MM.1S (cell line): ENCODE measurements around the gene KCNJ15.

Experiments used
- DNase-seq: peaks from one replicate; pipeline ENCODE4 v3.0.0-alpha.2; 2015
- H2AFZ ChIP-seq: fragments of 300-600 bp; sonication (generic); 2 replicates; pipeline ENCODE4 v1.6.0; 2016; ENCODE audit warnings: antibody characterized with exemption, low read length
- H3F3A ChIP-seq: fragments of 300-600 bp; sonication (generic); 2 replicates; pipeline ENCODE4 v1.6.1; 2016; ENCODE audit warnings: mild to moderate bottlenecking, antibody characterized with exemption, low read length, moderate library complexity, mixed read lengths; ENCODE audit not compliant: insufficient read depth
- H3K27ac ChIP-seq: fragments of 300-600 bp; sonication (generic); 2 replicates; pipeline ENCODE4 v1.5.1; 2016; ENCODE audit warnings: mild to moderate bottlenecking, low read length
- H3K27me3 ChIP-seq: fragments of 300-600 bp; sonication (generic); replicated peaks from 2 replicates; pipeline ENCODE4 v1.6.0; 2016; ENCODE audit warnings: low read length; ENCODE audit not compliant: insufficient read depth
- H3K36me3 ChIP-seq: fragments of 300-600 bp; sonication (generic); replicated peaks from 2 replicates; pipeline ENCODE4 v1.6.1; 2016; ENCODE audit warnings: mild to moderate bottlenecking, low read length, mixed read lengths; ENCODE audit not compliant: insufficient read depth
- H3K4me1 ChIP-seq: fragments of 300-600 bp; sonication (generic); 2 replicates; pipeline ENCODE4 v1.6.1; 2016; ENCODE audit warnings: low read length, mixed read lengths
- H3K4me2 ChIP-seq: fragments of 300-600 bp; sonication (generic); 2 replicates; pipeline ENCODE4 v1.6.0; 2016; ENCODE audit warnings: low read depth, low read length
- H3K4me3 ChIP-seq: fragments of 300-600 bp; sonication (generic); 2 replicates; pipeline ENCODE4 v1.5.1; 2016; ENCODE audit warnings: low read length, mixed read lengths
- H3K79me2 ChIP-seq: fragments of 300-600 bp; sonication (generic); 2 replicates; pipeline ENCODE4 v1.6.1; 2016; ENCODE audit warnings: mixed run types, low read length, mixed read lengths
- H3K9ac ChIP-seq: fragments of 300-600 bp; sonication (generic); 2 replicates; pipeline ENCODE4 v1.6.1; 2016; ENCODE audit warnings: low read length, mixed read lengths
- H3K9me2 ChIP-seq: fragments of 300-600 bp; sonication (generic); replicated peaks from 2 replicates; pipeline ENCODE4 v1.6.1; 2016; ENCODE audit warnings: mild to moderate bottlenecking, low read length, mixed read lengths; ENCODE audit not compliant: insufficient read depth
- H3K9me3 ChIP-seq: fragments of 300-600 bp; sonication (generic); replicated peaks from 2 replicates; pipeline ENCODE4 v1.6.1; 2016; ENCODE audit warnings: mild to moderate bottlenecking, low read length, mixed read lengths; ENCODE audit not compliant: insufficient read depth
- H4K20me1 ChIP-seq: fragments of 300-600 bp; sonication (generic); 2 replicates; pipeline ENCODE4 v1.6.1; 2016; ENCODE audit warnings: mild to moderate bottlenecking, low read length, moderate library complexity, mixed read lengths; ENCODE audit not compliant: insufficient read depth
- EZH2 ChIP-seq: fragments of 300-600 bp; sonication (generic); optimal IDR thresholded peaks from 2 replicates; pipeline ENCODE3; 2017; ENCODE audit warnings: low read depth, mild to moderate bottlenecking, antibody characterized with exemption, low read length, mixed read lengths
- EZH2phosphoT487 ChIP-seq: fragments of 300-600 bp; sonication (generic); IDR thresholded peaks from 2 replicates; pipeline ENCODE4 v1.6.1; 2018; ENCODE audit warnings: antibody characterized with exemption, low read length
- TF ChIP-seq, protein P1 (sequence below): fragments of 300-600 bp; sonication (generic); IDR thresholded peaks from 2 replicates; pipeline ENCODE4 v1.5.1; 2016; ENCODE audit warnings: antibody characterized with exemption, low read length, mixed read lengths

Gene KCNJ15

DNA sequence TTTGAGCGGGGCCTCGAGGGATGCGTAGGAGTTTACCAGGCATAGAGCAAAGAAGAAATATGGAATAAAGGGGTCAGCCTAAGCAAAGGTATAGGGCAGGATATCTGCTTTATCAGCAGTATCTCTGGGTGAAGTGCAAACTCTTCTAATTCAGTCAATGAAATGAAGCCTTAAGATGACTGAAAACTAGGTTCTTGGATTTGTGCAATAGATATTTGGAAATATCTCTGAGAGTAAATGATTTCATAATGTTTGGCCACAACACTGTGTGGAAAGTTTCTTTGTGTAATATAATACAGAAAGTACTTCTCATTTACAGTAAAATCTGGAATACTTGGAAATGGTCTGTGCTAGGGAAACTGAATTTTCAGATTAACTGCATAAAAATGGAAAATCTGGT lies 26.1 kb downstream of the KCNJ15 start:
- Histone ChIP-seq H2AFZ (no peak overlapping the region), H3K4me2 (no peak overlapping the region), H3K27ac (no peak overlapping the region), H3K9me3 (no peaks in the 10 kb centered on the region), H3K79me2 (no peaks in the 10 kb centered on the region), H3K9ac (no peak overlapping the region), H3K36me3 (no peaks in the 10 kb centered on the region), H3F3A (no peaks in the 10 kb centered on the region), H3K9me2 (no peaks in the 10 kb centered on the region), H3K4me3 (no peak overlapping the region), H3K4me1 (no peaks in the 10 kb centered on the region), H4K20me1 (no peaks in the 10 kb centered on the region), H3K27me3 (no peaks in the 10 kb centered on the region)
- no peak for DNase-seq
- TF ChIP-seq EZH2phosphoT487 (no peak), EZH2 (no peak)
- TF ChIP-seq, protein P1, sequence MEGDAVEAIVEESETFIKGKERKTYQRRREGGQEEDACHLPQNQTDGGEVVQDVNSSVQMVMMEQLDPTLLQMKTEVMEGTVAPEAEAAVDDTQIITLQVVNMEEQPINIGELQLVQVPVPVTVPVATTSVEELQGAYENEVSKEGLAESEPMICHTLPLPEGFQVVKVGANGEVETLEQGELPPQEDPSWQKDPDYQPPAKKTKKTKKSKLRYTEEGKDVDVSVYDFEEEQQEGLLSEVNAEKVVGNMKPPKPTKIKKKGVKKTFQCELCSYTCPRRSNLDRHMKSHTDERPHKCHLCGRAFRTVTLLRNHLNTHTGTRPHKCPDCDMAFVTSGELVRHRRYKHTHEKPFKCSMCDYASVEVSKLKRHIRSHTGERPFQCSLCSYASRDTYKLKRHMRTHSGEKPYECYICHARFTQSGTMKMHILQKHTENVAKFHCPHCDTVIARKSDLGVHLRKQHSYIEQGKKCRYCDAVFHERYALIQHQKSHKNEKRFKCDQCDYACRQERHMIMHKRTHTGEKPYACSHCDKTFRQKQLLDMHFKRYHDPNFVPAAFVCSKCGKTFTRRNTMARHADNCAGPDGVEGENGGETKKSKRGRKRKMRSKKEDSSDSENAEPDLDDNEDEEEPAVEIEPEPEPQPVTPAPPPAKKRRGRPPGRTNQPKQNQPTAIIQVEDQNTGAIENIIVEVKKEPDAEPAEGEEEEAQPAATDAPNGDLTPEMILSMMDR = no peak

DNA sequence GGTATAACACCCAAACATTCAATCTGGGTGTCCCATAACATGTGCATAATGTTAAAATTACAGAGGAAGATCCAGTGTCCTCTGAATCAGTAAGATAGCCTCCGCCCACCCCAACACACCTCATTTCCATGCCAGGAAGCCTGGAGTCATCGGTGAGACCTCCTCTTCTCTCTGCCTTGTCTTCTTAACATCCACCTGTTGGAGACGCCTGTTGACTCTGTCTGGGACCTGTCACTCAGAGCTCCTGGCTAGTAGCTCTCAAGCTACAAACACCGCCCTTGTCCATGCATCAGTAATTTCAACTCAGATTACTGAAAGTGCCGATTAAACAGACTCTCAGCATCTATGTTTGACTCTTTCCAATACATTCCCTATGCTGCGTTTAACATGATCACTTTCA lies 27.4 kb downstream of the KCNJ15 start:
- H4K20me1 ChIP-seq = no peaks in the 10 kb centered on the region
- H3K79me2 ChIP-seq = no peaks in the 10 kb centered on the region
- no peak for DNase-seq
- H3K4me1 ChIP-seq = no peaks in the 10 kb centered on the region
- TF ChIP-seq EZH2 (no peak), EZH2phosphoT487 (no peak)
- TF ChIP-seq, protein P1 = no peak
- no peaks in the 10 kb centered on the region for H3F3A ChIP-seq
- no peaks in the 10 kb centered on the region for H3K27me3 ChIP-seq
- no peaks in the 10 kb centered on the region for H3K9me3 ChIP-seq
- no peak overlapping the region for H2AFZ ChIP-seq
- H3K36me3 ChIP-seq = no peaks in the 10 kb centered on the region
- no peak overlapping the region for H3K4me2 ChIP-seq
- H3K9me2 ChIP-seq = no peaks in the 10 kb centered on the region
- no peak overlapping the region for H3K4me3 ChIP-seq
- no peak overlapping the region for H3K27ac ChIP-seq
- no peak overlapping the region for H3K9ac ChIP-seq

DNA sequence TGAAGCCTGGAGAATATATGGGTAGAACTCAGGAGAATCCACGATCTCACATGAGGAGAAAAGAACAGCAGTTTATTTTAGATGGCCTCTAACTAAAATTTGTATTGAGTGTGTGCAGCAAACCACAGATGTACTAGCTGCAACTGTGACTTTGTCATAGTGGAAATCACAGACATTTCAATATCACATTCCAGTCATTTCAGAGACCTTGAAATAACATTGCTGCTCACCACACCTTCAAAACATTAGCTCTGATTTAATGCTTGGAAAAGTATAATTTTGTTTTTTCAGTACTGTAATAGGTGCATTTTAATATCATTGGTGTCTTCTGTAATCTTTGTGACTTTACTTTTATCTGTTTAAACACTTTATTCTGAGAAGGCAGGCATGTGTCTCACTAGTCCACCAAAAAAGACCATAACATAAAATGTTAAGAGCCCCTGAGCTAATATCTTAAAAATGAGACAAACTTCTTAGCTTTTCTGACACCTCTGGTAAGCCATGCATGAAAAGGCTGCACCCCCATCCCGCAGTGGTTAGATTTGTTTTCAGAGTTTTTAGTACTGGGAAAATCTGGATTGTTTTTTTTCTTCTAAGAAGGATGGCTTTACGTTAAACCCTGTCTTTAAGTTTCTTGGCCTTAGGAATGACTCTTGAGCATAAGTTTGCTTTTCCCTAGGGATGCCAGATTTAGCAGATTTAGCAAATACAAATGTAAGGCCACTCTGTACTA lies 30.1 kb downstream of the KCNJ15 start:
- Histone ChIP-seq H2AFZ (no peak overlapping the region), H3K4me1 (no peaks in the 10 kb centered on the region), H3K4me2 (no peak overlapping the region), H3K27me3 (no peaks in the 10 kb centered on the region), H4K20me1 (no peaks in the 10 kb centered on the region), H3K9ac (no peak overlapping the region), H3K9me2 (no peaks in the 10 kb centered on the region), H3K9me3 (no peaks in the 10 kb centered on the region), H3F3A (no peaks in the 10 kb centered on the region), H3K27ac (no peak overlapping the region), H3K4me3 (no peak overlapping the region), H3K36me3 (no peaks in the 10 kb centered on the region), H3K79me2 (no peaks in the 10 kb centered on the region)
- no peak for DNase-seq
- TF ChIP-seq, protein P1 = no peak
- TF ChIP-seq EZH2 (no peak), EZH2phosphoT487 (no peak)
